ENCODE data around the gene AIP. TPM values are rescaled to one million over a fixed set of nuclear protein-coding genes. Genes with fewer than 3 reads are reported as not detected.

Gene AIP
- total and polyA plus RNA-seq, 2 of the 8 experiments (the other 6 are each of a cell fraction or from before 2014, with no cell fraction given), result 29.8 to 54.4 TPM

DNA sequence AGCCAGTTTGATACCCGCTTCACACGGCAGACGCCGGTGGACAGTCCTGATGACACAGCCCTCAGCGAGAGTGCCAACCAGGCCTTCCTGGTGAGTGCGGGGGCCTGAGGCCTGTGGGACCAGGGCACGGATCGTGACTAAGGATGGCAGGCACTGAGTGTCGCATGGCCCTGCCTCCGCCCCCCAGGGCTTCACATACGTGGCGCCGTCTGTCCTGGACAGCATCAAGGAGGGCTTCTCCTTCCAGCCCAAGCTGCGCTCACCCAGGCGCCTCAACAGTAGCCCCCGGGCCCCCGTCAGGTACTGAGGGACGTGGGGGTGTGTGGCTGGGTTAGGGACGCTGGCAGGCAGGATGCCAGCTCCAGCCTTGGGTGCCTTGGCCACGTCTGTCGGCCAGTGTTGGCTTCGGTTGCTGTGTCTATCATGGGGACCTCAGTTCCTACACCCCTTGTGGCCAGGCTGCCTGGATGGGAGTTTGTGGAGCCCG lies 48.4 kb upstream of the AIP start:
- Histone ChIP-seq H3K14ac (ENCODE audit: insufficient read length) (no peak overlapping the region), H3K79me2 (ENCODE audit: control insufficient read depth in 1 of 2, insufficient read depth in 2 of 2, low read length in 2 of 2) (peaks cover 0 to under 1% of the 10 kb centered on the region in 2 experiments; a peak in 2 of 4 replicates), H4K20me1 (replicated peaks in 1 of 2; ENCODE audit: control insufficient read depth in 1 of 2, insufficient read depth in 2 of 2, low read length in 2 of 2) (peaks cover 0 to 19% of the 10 kb centered on the region in 2 experiments), H3K23ac (ENCODE audit: insufficient read length) (no peak overlapping the region), H3K27ac (ENCODE audit: low read depth, low read length) (no peak overlapping the region), H3K9ac (replicated peaks in 1 of 4; ENCODE audit: extremely low read depth in 1 of 4, low read depth in 3 of 4, low read length in 3 of 4) (no peak overlapping the region), H3K4me2 (ENCODE audit: insufficient read depth in 1 of 2, low read depth in 2 of 2, low read length in 2 of 2) (no peak overlapping the region), H2BK120ac (replicated peaks; ENCODE audit: low read depth, low read length) (no peak overlapping the region), H3K9me3 (ENCODE audit: insufficient read depth in 2 of 2, low read depth in 1 of 2, low read length in 1 of 2) (no peaks in the 10 kb centered on the region), H2BK5ac (ENCODE audit: low read depth, low read length) (no peak overlapping the region; the same call in 1 of the 2 replicates), H3K56ac (replicated peaks; ENCODE audit: insufficient read length, low read depth, low read length) (no peak overlapping the region), H3K36me3 (ENCODE audit: control insufficient read depth in 2 of 4, insufficient read depth in 4 of 4, low read length in 3 of 4) (peaks cover 6 to 25% (median 14%) of the 10 kb centered on the region in 4 experiments; a peak in 7 of 8 replicates), H2AK5ac (ENCODE audit: low read depth, low read length) (no peak overlapping the region), H4K91ac (replicated peaks; ENCODE audit: insufficient read length, low read length) (no peak overlapping the region), H3K4me3 (ENCODE audit: extremely low read depth in 1 of 4, insufficient read depth in 2 of 4, low read depth in 3 of 4, low read length in 4 of 4) (no peak overlapping the region), H3K79me1 (ENCODE audit: low read depth, low read length) (no peaks in the 10 kb centered on the region), H2AFZ (ENCODE audit: low read length) (no peak overlapping the region), H3K27me3 (replicated peaks in 1 of 4; ENCODE audit: control insufficient read depth in 3 of 4, extremely low read depth in 1 of 4, insufficient read depth in 3 of 4, low read length in 3 of 4) (no peaks in the 10 kb centered on the region), H3K4ac (replicated peaks; ENCODE audit: insufficient read length, low read depth, low read length) (no peak overlapping the region), H2BK20ac (ENCODE audit: low read length) (no peak overlapping the region), H4K8ac (ENCODE audit: extremely low read depth, insufficient read depth, low read length) (no peak overlapping the region), H3K18ac (ENCODE audit: extremely low read depth, low read length) (no peak overlapping the region), H2BK15ac (ENCODE audit: low read length) (no peak overlapping the region), H2BK12ac (ENCODE audit: low read depth, low read length) (no peak overlapping the region), H3K23me2 (ENCODE audit: low read depth, low read length) (no peaks in the 10 kb centered on the region), H4K5ac (ENCODE audit: insufficient read length, low read depth, low read length) (no peak overlapping the region), H3K4me1 (replicated peaks in 1 of 4; ENCODE audit: control insufficient read depth in 3 of 4, insufficient read depth in 4 of 4, low read length in 3 of 4) (peaks cover 0 to 17% (median 14%) of the 10 kb centered on the region in 4 experiments; a peak in 6 of 7 replicates)
- POLR2A ChIA-PET (ENCODE audit: partially characterized antibody), result interaction anchor here (1.0 to 12.5 kb wide), 5 partner anchors 15 to 43 kb away, joined by 3 to 104 read pairs (median 4); partner anchors contain the start of genes CARNS1, PPP1CA and RAD9A
- CTCF ChIA-PET (ENCODE audit: partially characterized antibody), result no interaction called here
- DNase-seq (ENCODE audit: low read depth in 1 of 2, low spot score in 2 of 2), result no peak
- 91% methylated on average over 22 of the region's 23 CpGs; no CpG with 5 or more reads in 1 of the 2 experiments for WGBS, 2 experiments (ENCODE audit: extremely low coverage in 1 of 2, insufficient coverage in 1 of 2, insufficient read length in 1 of 2, insufficient replicate concordance in 2 of 2, low coverage in 1 of 2, low lambda C conversion rate in 2 of 2, missing lambda C conversion rate in 1 of 2)
- no peak for FAIRE-seq
- TF ChIP-seq NRF1 (IDR thresholded peaks at IDR 0.05; ENCODE audit: low read depth, low read length) (no peak), CTBP2 (IDR thresholded peaks at IDR 0.05; ENCODE audit: borderline replicate concordance, insufficient read depth, insufficient read length, low read length) (no peak)

All from H1 (cell line).